NCI-H1092 treated with DMSO at 0.1 percent for 48 hours (cell line): Measurements from ENCODE around the gene INO80D.
A peak's percentile ranks its signal among the peaks of the same experiment; 100 is the strongest.
"Not testable (repeated sequence)": the region's sequence is repeated elsewhere in the genome, so short reads cannot be mapped to it uniquely, and the experiment has no call there.

Source experiments
- DNase-seq: peaks from one replicate; lab custom pipeline; 2025; lab: John Stamatoyannopoulos, UW

Gene INO80D, protein sequence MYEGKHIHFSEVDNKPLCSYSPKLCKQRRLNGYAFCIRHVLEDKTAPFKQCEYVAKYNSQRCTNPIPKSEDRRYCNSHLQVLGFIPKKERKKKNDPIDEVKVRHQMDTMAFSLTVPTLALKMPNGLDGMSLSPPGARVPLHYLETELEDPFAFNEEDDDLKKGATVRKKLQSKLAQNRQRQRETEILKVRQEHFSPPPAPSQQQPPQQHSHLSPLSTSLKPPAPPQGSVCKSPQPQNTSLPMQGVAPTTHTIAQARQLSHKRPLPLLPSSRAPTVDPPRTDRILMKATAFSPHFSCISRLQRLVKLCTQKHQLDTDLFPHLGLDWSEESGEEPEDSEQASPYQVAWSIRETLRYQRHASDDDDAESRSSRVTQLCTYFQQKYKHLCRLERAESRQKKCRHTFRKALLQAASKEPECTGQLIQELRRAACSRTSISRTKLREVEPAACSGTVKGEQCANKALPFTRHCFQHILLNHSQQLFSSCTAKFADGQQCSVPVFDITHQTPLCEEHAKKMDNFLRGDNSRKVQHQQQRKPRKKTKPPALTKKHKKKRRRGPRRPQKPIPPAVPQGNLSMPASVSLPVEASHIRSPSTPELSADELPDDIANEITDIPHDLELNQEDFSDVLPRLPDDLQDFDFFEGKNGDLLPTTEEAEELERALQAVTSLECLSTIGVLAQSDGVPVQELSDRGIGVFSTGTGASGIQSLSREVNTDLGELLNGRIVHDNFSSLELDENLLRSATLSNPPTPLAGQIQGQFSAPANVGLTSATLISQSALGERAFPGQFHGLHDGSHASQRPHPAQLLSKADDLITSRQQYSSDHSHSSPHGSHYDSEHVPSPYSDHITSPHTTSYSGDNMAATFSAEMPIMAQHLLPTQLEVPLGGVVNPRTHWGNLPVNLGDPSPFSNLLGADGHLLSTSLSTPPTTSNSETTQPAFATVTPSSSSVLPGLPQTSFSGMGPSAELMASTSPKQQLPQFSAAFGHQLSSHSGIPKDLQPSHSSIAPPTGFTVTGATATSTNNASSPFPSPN

DNA sequence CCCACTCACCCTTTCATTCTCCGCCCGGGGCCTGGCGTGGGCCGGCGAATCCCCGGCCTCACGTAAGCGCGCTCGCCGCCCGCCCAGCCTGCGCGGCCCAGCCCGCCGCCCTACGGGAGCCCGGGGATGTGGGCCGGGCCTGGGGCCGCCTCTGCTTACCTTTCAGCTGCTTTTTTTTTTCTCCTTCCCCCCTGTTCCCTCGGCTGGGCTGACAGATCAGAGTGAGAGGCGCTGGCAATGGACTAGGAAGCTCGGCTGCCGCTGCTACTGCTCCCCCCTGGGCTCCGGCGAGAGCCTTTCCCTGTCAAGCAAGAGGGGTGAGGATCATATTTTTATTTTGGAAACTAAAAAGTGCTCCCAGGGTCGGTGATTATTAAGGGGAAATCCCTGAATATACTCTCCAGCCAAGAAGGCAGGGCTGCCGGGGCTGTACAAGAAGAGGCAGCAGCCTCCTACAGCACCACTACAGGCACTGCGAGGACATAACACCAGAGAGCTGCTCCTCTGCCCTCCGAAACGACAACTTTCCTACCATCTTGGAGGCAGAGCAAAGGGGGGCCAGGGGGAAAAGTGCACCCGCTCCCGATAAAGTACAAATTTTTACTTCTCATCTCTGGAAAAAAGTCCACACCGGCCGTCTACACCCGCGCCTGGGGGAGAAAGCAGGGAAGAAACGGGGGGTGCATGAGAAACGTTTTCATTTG lies at the start of gene INO80D:
Gene INO80D, minus strand, starts transcription at position 433 of the 704 bp plus-strand sequence. CDS start 23,158 bp downstream, outside the sequence.
- peak; percentile 86 for DNase-seq

DNA sequence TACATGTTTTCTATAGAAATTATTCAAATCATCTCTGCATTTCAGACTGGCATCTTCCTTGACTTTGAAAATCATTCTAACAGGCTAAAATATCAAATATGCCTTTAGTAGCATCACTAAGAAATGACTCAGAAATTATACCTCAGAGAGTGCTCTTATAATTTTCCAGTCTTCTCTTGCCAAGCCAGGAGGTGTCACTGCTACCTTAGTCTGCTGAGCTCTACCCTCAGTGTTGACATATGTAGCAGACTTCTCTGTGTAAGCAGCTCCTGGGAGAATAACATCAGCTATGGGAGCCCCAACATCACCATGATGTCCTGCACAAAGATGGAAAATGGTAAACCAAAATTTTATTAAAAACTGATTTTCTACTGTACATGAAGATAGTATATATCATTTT lies 41.7 kb upstream of the INO80D start:
- DNase-seq = no peak

DNA sequence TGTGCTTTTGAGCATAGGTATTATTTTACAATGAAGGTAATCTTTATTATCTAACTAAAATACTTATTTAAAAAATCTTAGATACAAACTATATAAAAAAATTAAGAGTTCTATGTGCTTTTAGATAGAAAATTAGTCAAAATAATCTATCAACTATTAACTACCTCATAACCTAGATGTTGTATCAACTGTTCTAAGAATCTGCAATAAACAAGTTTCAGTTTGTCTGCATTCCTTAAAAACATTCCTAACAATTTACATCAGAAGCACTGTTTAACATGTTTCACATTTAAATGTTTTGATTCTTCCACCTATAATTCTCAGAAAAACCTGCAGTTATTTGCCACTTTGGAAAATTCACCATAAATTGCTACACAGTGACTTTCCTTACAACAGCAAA lies 39.9 kb upstream of the INO80D start:
- DNase-seq = no peak

DNA sequence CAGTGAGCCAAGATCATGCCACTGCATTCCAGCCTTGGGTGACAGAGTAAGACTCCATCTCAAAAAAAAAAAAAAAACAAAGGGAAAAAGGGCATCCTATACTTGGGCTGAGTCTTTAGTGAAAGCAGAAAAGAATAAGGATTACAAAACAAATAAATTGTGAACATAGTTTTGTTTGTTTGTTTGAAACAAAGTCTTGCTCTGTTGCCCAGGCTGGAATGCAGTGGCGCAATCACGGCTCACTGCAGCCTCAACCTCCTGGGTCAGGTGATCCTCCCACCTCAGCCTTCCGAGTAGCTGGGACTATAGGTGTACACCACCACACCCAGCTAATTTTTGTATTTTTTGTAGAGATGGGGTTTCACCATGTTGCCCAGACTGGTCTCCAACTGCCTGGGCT lies 36.6 kb upstream of the INO80D start:
- not testable (repeated sequence) for DNase-seq

DNA sequence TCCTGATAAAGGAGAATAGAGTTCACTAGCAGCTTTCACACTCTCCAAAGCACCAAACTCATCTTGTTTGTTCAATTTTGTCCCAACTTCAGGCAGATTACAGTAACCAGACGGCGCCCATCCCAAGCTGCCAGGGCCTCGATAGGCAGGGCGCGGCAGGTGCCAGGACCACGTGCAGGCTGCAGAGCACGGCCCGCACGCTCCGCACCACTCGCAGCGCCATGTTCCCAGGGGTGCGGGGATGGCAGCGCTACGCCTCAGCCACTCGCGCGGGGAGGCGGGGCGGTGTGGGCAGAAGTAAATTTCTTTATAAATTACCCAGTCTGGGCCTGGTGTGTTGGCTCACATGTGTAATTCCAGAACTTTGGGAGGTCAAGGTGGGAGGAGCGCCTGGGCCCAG lies 30.3 kb upstream of the INO80D start:
- DNase-seq = no peak

DNA sequence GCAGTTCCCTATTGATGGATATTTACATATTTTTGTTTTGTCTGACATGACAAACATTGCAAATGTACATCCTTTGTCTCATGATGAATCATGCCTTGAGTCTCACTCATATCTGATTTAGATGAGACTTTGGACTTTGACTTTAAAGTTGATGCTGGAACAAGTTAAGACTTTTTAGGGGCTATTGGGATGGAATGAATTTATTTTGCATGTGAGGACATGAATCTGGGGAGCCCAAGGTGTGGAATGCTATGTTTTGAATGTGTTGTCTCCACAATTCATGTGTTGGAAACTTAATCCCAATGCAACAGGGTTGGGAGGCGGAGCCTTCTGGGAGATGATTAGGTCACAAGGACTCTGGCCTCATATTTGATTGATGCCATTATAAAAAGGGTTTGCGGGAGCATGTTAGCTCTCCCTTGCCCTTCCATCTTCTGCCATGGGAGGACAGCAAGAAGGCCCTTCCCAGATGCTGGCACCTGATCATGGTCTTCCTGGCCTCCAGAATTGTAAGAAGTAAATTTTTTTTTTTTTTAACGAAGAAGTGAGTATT lies 29.1 kb upstream of the INO80D start:
- no peak for DNase-seq

DNA sequence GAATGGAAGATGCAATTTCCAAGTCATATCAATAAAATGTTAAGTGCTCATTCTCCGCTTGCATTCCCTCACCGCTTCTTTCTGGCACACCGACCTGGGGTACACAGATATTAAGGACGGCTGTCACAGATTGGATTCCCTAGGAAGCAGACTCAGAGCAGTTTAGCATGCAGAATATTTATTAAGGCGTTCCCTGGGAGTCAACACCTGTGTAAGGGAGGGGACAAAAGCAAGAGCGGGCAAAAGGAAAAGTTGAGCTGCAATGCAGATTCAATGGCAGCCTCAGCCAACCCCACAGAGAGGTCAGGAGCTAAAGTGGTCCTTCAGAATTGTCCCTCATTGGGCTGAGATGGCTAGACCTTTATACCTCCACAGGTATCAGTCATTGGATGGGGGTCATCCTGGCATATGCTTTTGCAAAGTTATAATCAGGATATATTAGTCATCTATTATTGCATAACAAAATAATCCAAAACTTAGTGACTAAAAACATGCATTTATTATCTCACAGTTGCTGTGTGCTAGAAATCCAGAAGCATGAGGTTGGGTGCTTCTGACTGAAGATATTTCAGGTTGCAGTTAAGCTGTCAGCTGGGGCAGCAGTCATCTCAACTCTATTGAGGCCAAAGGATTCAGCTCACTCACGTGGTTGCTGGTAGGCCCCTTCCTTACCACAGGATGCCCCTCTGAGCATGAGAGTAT lies 27.0 kb upstream of the INO80D start:
- no peak for DNase-seq

DNA sequence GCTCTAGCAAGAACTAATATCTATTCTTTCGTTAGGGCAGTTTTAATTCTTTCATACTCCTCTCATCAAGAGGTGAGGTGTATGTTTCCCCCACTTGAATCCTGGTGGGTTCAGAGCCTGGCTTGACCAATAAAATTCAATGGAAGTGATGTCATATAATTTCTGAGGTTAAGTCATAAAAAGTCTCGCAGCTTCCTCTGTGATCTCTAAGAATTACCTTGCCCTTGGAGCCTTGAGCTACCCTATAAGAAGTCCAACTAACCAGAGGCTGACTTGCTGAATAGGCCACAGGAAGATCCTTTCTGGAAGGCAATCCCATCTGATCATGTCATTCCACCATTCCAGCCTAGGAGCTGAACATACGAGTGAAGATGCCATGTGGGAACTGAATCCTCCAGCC lies 26.1 kb upstream of the INO80D start:
- DNase-seq = no peak

DNA sequence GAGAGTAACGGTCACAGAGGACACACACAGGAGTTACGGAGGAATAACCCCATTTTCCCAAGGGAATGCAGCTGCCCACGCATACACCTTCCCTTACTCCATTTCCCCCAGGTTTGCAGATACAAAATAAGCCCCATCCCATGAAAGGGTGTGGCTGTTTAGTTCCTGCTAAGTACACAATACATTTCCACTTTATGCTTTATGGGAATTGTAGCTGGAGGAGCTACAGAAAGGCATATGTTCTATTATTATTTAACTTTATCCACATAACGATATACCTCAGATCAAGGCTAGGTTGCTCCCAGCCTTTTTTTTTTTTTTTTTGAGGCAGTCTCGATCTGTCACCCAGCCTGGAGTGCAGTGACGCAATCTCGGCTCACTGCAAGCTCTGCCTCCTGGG lies 22.7 kb upstream of the INO80D start:
- no peak for DNase-seq

DNA sequence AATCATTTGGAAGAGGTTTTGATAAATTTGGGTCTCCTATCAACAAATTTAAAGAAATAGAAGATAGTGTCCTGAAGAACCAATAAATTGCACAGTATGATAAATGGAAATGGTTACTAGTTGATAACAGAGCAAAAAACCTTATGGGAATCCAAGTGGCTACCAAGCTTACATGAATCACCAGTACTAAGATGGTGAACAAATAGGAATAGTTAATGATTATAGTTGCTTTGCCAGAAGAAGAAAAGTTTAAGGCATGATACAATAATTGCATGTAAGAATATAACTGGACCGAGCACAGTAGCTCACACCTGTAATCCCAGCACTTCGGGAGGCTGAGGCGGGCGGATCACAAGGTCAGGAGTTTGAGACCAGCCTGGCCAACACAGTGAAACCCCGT lies 19.6 kb upstream of the INO80D start:
- no peak for DNase-seq

DNA sequence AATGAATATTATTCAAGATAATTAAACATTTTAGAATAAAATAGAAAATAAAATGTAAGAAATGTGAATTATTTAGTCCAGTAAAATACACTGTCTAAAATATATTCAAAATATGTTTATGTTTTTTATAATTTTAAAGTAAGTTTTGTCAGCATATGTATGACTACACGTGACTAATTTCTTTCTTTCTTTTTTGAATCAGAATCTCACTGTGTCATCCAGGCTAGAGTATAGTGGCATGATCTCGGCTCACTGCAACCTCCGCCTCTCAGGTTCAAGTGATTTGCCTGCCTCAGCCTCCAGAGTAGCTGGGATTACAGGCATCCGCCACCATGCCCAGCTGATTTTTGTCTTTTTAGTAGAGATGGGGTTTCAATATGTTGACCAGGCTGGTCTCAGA lies 19.1 kb upstream of the INO80D start:
- no peak for DNase-seq

DNA sequence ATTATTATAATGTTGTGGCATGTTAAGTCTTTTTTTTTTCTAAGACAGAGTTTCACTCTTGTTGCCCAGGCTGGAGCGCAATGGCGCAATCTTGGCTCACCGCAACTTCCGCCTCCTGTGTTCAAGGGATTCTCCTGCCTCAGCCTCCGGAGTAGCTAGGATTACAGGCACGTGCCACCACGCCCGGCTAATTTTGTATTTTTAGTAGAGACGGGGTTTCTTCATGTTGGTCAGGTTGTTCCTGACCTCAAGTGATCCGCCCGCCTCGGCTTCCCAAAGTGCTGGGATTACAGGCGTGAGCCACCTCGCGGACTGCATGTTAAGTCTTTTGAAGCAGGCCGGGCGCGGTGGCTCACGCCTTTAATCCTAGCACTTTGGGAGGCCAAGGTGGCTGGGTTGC lies 12.9 kb upstream of the INO80D start:
- DNase-seq = not testable (repeated sequence)

DNA sequence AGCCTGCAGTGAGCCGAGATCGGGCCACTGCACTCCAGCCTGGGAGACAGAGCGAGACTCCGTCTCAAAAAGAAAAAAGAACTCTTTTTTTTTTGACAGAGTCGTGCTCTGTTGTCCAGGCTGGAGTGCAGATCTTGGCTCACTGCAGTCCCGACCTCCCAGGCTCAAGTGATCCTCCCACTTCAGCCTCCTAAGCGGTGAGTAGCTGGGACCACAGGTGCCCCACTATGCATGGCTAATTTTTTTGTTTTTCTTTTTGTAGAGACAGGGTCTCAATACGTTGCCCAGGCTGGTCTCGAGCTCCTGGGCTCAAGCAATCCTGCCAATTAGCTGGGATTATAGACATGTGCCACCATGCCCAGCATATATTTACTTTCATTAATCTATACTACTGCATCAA lies 12.5 kb upstream of the INO80D start:
- no peak for DNase-seq

DNA sequence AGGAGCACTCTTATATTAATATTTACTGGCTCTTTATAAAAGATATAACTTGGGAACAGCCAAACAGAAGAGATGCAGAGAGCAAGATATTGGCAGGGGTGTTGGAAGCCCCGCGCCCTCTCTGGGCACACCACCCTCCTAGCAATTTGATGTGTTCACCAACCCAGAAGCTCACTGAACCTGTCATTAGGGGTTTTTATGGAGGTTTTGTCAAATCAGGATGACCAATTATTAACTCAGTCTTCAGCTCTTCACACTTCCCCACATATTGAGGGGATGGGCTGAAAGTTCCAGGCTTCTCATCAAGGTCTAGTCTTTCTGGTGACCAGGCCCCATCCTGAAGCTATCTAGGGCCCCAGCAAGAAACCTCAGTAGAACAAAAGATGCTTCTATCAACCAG lies 10.9 kb upstream of the INO80D start:
- DNase-seq = no peak

DNA sequence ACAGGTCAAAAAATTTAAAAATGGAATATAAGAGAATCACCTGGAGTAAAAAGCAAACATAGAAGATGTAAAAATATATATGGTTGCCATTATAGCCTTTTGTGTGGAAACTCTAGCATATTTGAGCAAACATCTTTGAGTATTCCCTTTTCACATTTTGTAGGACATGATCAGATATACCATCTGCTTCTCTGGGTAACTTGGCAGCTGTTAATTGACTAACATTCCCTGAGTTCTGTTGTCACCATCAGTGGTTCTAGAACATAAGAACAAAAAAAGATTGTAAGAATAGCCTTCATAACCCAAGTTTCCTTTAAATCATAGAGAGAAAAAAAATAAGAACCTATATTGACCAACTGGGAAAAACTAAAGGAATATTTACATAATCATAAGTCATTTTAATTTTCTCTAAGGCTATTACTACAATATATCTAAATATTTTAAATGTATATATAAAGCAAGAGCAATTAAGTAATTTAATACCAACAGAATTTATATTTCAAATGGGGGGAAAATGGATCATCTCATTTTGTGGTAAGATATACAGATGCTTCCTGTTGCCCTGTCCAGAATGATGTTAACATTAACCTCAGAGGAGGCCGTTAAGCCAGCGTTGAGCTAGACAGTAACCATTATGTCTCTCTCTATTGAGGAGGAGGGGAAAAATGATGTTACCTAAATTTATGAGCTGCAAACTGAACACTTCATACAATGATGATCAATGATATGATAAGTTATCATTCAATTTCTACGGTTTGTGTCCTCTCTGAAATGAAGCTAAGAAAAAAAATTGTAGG lies 9.8 kb upstream of the INO80D start:
- DNase-seq = no peak

DNA sequence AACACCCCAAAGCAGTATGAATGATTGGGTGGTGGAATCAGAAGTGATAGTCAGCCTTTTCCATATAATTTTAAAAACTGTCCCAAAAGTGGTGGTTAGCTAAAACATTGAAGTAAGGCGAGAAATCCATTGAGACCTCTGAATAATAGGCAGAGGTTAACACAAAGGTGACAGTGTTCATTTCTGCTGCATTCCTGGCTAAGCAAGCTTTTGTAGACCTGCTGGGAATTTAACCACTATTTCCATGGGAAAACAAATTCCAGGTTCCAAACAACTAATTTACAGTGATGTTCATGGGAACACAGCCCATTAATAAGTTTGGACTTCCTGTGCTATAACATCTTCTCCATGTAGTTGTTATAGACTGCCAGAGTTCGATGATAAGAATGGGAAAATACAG lies 6.3 kb upstream of the INO80D start:
- no peak for DNase-seq

DNA sequence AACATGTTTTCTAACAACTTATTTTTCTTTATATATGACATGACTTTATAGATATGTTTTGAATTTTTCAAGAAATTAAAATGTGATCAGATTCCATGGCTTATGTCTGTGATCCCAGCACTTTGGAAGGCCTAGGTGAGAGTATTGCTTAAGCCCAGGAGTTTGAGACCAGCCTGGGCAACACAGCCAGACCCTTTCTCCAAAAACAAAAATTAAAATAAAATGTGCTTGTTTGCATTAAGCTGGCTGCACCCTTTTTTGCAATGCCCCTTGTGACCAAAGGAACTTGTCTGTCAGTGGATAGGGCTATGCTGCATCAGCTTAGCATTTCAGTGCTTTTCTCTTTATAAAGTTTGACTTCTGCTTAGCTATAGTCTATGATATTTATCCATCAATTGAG lies 2.3 kb upstream of the INO80D start:
- DNase-seq = no peak

DNA sequence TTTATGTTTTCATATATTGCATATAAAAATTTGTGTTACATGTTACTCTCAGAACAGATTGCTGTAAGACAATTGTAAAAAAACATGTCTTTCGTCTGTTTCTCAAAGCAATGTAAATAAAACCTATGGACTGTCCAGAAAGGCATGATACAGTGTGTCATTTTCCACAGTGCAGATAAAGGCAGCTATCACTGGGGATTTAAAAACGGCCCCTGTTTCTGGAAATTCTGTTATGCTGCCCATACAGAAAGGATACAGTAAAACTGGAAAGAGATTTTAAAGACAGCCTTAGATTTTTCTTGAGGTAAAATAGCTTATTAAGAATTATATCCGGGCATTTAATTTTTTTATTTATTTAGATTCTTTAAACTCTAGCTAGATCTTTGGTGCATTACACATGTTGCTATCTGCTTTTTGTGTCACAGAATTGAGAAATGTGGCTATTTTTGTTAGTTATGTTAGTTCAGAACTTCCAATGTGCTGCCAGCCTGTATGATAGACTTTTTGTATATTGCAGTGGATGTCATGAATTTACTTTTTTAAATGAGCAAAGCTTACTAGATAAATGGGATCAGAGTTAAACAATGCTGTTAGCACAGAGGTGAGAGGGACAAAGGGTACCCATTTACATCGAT lies 859 bp upstream of the INO80D start:
- peak; percentile 53 for DNase-seq

DNA sequence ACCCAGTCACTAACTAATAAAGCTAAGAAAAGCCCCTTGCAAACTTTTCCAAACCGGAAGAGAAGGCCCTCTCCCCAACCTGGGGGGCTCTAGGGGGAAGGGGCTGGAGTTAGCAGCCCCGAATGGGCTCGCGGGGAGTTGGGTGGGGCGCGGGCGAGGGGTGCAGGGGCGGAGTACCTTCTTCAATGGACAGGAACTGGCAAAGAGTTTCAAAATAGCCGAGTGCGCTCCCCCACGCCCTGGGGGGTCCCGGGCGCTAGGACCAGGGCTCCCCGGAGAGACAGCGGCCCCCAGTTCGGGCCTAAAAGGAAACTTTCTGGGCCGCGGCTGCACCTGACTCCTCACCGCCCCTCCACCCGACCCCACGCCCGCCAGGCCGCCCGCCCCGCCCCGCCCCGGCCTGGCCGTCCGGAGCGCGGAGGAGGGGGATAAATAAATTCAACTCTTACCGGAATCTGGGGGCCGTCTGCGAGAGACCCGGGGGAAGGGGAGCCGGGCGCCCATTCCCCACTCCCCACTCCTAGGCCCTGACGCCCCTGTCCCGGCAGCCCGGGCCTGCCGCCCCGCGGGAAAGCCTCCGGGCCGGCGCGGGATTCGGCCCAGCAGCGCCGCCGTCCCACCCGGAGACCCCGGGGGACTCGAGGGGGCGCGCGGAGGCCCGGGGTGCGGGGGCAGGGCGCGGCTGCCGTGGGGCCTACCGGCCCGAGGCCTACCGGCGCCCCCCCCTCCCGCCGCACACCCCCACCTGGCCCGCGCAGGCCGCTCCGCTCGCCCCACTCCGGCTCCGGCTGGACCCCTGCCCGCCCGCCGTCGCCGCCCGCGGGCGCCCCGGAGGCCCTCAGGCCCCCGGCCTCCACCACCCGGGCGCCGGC lies 868 bp downstream of the INO80D start:
- no peak for DNase-seq
